CD4-positive, alpha-beta T cell treated with Interleukin-15 for 1 hour (primary cell): Measurements from ENCODE around the gene KLHL35.
A peak's percentile ranks its signal among the peaks of the same experiment; 100 is the strongest.

Experiments
- DNase-seq: peaks from one replicate; pipeline ENCODE4 v3.0.0-alpha.2; 2020

The KLHL35 gene, protein sequence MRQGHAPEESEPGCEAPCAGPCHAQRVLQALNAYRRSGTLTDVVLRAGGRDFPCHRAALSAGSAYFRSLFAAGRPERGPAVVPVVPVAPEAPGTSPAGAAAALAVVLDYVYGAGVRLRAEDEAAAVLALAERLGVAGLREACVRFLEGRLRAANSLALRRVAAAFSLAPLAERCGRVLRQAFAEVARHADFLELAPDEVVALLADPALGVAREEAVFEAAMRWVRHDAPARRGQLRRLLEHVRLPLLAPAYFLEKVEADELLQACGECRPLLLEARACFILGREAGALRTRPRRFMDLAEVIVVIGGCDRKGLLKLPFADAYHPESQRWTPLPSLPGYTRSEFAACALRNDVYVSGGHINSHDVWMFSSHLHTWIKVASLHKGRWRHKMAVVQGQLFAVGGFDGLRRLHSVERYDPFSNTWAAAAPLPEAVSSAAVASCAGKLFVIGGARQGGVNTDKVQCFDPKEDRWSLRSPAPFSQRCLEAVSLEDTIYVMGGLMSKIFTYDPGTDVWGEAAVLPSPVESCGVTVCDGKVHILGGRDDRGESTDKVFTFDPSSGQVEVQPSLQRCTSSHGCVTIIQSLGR

DNA sequence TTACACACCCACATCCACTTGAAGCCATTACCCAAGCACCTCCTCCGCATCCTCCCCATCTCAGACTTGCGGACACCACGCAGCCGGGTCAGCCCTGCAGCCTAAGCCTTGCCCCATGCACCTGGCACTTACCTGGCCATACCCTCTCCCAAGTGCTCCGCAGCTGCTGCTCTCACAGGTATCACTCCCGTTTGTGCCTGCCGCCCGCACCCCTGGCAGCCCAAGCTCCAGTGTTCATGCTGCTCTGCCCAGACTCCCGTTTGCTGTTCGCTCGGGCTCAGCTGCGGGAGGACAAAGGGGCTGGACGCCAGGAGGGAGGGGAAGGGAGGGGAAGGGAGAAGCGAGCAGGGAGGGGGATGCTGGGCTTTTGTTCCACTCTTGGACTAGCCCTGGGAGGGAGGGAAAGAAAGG lies at the start of gene KLHL35:
Gene KLHL35, minus strand, starts transcription at position 293 of the 411 bp plus-strand sequence. CDS start 2,574 bp downstream, outside the sequence.
- no peak for DNase-seq

DNA sequence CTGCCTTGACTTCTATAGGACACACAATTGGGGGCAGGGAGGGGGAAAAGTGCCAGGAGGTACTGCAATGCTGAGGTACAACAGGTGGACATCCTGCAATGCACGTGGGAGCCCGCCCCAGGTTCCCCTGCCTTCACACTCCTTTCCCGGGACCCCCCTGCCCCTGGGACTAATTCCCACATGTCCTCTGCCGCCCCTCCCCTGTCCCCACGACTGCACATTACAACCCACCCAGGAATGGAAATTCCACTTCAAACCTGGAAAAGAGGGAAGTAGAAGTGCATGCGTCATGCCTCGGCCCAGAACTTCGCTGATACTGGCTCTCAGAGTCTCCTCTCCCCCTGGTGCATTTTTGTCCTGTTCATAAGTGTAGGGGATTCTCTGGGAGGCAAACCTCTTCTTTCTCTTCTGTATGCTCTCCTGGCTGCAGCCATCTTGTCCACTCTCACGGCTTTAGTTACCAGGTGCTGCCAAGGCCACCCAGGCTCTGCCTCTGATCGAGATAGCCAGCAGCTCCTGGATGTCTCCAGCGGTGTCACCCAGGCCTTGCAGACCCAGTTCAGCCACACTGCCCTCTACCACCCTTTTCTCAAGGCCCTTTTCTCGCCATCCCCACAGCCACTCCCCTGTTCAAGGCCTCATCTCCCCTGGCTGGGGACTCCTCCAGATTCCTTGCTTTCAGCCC lies 49.1 kb upstream of the KLHL35 start:
- no peak for DNase-seq

- DNase-seq, result no peak
These were observed 48.4 kb upstream of the KLHL35 start for GRCh38 chr11:75481223-75481921.

DNA sequence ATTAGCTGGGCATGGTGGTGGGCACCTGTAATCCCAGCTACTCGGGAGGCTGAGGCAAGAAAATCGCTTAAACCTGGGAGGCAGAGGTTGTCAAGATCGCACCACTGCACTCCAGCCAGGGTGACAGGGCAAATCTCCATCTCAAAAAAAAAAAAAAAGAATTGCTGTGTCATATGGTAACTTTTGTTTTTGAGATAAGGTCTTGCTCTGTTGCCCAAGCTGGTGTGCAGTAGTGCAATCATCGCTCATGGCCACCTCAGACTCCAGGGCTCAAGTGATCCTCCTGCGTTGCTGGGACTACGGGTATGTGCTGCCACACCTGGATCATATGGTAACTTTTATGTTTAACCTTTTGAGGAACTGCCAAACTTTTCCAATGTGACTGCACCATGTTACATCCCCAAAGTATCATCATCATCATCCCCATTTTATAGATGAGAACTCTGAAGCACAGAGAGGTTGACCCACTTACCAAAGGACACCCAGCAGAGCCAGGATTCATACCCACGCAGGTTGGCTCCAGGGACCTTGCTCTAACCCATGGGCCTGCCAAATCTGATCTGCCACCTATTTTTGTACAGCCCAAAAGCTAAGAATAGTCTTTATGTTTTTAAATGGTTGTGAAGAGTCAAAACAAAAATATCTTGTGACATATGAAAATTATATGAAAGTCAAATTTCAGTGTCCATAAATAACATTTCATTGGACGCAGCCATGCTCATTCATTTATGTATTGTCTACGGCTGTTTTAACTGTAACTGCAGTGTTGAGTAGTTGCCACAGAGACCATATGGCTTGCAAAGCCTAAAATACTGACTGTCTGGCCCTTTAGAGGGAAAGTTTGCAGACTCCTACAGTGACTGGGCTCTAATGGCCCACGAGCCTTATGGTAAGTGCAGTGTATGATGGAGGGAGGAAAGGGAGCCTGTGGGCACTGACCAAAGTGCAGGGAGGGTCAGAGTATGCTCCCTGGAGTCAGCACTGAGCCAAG lies 47.5 kb upstream of the KLHL35 start:
- no peak for DNase-seq

GRCh38 chr11:75479597-75480145 lies 46.7 kb upstream of the KLHL35 start:
- DNase-seq, result no peak

GRCh38 chr11:75478783-75479596 lies 46.0 kb upstream of the KLHL35 start:
- DNase-seq, result no peak

GRCh38 chr11:75477614-75477935 lies 44.6 kb upstream of the KLHL35 start:
- no peak for DNase-seq

DNA sequence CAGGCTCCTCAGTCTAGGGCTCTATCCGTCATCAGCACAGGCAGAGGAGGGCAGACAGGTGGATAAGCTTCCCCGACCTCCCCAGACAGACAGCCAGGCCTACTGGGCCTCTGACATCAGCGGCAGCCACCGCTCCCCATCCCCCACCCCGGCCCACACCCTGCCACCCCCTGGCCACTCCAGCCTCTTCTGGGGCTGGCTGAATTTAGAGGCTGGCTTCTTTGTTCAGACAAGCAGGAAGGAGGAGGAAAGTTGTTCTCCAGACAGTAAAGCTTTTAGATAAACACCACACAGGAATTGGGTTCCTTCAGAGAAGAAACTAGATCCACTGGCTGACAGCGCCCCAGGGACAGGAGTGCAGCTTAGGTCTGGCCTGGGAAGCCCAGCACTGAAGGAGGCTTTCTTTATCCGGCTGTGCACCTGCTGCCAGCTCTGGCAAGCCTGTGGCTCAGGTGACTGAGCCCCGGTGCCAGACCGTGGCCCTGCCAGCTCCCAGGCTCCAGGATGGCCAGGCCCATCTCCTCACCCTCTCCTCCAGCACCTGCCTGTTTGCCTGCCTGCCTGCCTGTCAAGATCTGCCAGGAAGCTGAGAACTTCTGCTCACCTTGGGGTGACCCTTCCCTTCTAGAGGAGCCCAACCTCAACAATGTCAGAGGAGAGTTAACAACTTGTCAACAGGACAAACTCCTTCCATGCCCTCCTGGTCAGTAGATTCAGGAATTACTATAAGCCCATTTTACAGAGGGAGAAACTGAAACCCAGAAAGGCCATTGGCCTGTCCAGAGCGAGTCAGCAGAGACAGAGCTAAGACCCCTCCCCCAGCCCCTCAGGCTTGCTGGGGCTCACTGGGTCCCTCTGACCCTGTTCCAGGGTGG lies 44.0 kb upstream of the KLHL35 start:
- no peak for DNase-seq

DNA sequence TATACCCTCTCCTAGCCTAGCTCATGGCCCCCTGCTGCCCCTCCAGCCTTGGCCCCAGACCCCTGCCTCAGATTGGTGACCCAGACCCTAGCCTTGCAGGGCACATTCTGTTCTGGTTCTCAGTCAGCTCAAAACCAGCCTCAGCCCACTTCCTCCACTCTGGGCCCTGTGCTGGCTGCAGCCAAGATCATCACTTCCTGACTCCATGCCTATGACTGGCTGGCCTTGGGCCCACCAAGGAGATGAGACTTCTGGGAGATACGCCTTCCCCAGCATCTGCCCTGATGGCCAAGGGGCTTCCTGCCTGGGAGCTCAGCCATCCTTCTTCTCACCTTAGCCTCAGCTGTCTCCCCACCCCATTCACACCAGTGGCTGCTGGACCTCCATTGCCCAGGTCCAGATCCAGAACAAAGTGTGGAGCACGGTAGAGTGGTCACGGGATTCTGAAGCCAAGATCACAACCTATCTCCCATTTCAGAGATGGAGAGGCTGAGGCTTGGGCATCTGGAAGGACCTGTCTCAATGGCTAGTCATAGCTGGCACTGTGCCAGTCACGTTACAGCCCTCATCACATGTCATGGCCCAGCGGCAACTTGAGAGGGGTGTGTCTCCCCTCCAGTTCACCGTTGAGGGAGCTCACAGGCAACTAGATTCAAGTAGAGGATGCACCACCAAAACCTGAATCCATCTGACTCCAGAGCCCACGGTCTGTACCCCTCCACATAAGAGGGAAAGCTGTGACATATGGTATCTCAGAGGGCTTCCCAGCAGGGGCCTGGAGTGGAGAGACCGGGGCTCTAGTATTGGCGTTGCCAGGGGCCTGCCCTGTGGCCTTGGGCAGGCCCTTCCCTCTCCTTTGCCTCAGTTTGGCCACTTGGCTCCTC lies 43.0 kb upstream of the KLHL35 start:
- no peak for DNase-seq

DNA sequence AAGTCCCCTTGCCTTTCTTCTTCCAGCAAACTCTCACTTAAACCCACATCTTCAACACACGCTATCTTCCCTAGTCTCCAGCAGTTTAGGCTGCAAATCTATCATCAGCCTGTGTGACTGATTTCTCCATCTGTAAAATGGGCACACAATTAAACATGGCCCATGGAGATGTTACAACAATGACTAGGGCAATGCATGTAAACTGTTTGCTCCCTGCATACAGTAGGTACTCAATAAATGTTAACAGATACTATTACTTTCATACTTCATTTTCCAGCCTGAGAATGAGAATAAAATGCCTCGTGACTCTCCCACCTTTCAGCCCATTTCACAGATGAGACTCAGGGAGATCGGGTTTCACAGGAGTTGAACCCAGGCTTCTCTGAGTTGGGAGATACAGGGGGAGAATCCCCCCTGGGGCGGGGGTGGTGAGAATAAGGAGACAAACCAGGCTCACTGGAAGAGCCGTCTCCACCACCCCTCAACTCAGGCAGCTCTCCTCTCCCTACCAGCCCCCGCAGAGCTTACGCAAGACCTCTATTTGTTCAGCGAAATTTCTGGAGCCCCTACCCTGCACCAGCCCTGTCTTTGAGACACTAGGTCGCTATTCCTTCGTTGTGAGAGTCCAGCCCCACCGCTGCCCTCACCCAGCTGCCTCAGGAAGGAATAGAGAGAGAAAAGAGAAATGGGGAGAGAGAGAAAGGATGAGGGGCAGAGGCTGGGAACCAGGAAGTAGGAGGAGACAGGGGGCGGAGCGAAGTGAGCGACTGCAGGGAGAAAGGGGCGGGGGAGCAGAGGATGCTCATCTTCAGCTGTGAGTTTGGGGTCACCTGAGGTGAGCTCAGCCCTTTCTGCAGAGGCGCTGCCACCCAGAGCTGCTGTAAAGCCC lies 42.1 kb upstream of the KLHL35 start:
- peak; percentile 59 for DNase-seq

GRCh38 chr11:75474240-75474639 lies 41.2 kb upstream of the KLHL35 start:
- no peak for DNase-seq

GRCh38 chr11:75473684-75474083 lies 40.7 kb upstream of the KLHL35 start:
- no peak for DNase-seq

DNA sequence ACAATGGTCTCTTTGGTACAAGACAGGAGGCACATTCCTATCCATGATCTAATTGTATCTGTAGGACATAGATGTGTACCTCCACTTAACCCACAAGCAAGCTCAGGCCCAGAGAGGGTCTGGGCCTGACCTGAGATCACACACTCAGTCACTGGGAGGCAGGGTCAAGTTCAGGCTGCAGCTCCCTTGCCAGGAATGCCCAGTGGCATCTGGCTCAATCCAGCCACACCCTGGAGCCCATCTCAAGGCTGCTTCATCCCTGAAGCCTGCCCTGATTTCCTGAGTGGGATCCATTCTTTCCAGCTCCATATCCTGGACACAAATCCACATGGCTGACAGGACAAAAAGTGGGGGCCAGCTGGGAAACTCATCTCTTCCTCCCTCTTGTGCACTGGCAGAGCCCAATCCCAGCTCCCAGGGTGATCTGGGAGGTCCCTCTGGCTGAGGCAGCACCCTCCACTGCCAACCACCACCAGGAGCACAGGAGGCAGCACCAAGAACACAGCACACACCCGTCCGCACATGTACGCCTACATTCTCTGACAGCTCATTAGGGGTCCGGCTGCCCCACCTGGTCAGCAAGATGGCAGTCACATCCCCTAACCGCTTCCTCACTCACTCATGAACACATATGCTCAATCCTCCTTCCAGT lies 39.2 kb upstream of the KLHL35 start:
- DNase-seq, result no peak

DNA sequence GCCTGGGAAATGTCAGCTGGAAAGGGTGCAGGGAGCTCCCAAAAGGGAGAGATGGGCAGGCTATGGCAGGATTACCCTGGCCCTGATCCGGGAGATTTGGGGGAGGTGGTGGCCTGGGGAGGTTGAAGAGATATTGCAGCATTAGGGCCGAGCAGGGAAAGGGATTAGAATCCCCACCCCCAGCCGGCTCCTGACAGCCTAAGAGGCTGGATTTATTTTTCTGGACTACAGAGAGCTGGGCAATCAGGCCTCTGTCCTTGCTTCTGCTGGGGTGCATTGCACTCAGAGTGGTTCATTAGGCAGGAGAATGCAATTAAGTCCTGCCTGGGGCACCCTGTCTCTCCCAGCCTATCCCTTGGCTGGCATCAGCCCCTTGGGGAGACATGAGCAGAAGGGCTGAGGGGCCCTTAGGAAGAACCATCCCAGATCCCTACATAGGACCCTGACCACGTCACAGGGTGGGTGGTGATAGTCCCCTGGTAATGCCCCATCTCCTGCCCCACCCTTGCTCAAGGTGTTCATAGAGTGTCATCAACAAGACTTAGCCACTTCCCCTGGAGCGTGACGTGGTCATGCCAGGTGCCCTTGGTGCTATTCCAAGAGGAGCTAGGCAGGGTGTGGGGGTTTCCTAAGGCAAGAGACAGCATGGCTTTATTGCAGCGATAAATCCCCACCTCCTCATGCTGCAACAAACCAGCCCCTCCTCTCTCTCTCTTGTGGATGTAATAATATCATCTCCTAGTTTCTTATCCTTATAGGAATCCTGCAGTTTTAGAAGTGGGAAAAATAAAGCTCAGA lies 38.4 kb upstream of the KLHL35 start:
- no peak for DNase-seq

- no peak for DNase-seq
These were observed 37.6 kb upstream of the KLHL35 start for GRCh38 chr11:75470476-75471080.
